Ectodermal cell (in vitro differentiated cells): ENCODE measurements around the gene QRICH1.

Source experiments
- H3K27ac ChIP-seq: 2 replicates; pipeline ENCODE4 v1.7.0; 2013; ENCODE audit warnings: mild to moderate bottlenecking, low read depth, low read length; ENCODE audit not compliant: insufficient read depth, poor library complexity, severe bottlenecking
- H3K27me3 ChIP-seq: 2 replicates; pipeline ENCODE4 v1.7.0; 2013; ENCODE audit warnings: mild to moderate bottlenecking, low read length; ENCODE audit not compliant: insufficient read depth, control insufficient read depth, poor library complexity, severe bottlenecking
- H3K36me3 ChIP-seq: one replicate; pipeline ENCODE4 v1.7.0; 2013; ENCODE audit warnings: low read length; ENCODE audit not compliant: control insufficient read depth, insufficient read depth
- H3K4me1 ChIP-seq: one replicate; pipeline ENCODE4 v1.7.0; 2013; ENCODE audit warnings: low read length; ENCODE audit not compliant: control insufficient read depth, insufficient read depth
- H3K4me3 ChIP-seq: 2 replicates; pipeline ENCODE4 v1.7.0; 2013; ENCODE audit warnings: low read depth, low read length, control low read depth; ENCODE audit not compliant: insufficient read depth
- H3K9me3 ChIP-seq: 2 replicates; pipeline ENCODE4 v1.7.0; 2013; ENCODE audit warnings: mild to moderate bottlenecking, low read length, moderate library complexity; ENCODE audit not compliant: control insufficient read depth
- WGBS, 2 experiments: methylation state at CpG; one replicate each; pipeline ENCODE4 v1.1.7; 2013; ENCODE audit warnings: missing lambda C conversion rate in 2 of 2; 5-methylcytosine and 5-hydroxymethylcytosine counted together

QRICH1 gene

GRCh38 chr3:48985831-48986376 lies 108.0 kb downstream of the QRICH1 start:
- Histone ChIP-seq H3K4me3 (no peak overlapping the region), H3K9me3 (no peaks in the 10 kb centered on the region), H3K36me3 (peaks cover 24% of the 10 kb centered on the region), H3K27ac (no peak overlapping the region), H3K4me1 (peaks cover 9% of the 10 kb centered on the region), H3K27me3 (no peaks in the 10 kb centered on the region)
- WGBS, 2 experiments: 97% methylated on average over 7 of the region's 7 CpGs

- Histone ChIP-seq H3K36me3 (peaks cover 33% of the 10 kb centered on the region), H3K27ac (no peak overlapping the region), H3K4me3 (no peak overlapping the region), H3K4me1 (peaks cover 8% of the 10 kb centered on the region), H3K9me3 (no peaks in the 10 kb centered on the region), H3K27me3 (no peaks in the 10 kb centered on the region)
Observed at GRCh38 chr3:48984663-48985062, 109.2 kb downstream of the QRICH1 start.

DNA sequence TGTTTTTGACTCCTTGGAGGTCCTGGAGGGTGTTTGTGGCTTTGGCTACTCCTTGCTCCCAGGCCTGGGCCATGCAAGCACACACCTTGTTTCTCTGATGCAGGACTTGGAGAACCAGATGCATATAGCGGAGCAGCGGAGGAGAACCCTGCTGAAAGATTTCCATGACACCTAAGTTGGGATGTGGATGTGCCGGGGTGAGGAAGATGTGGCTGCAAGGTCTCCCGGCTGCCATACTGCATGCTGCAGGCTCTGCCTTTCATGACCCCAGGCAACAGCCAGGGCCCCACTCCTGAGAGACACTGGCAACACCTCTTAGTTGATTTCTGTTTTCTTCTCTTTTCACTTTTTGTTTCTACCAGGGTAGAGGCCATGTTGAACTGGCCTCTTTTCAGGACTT lies 110.8 kb downstream of the QRICH1 start:
- H3K36me3 ChIP-seq: peaks cover 33% of the 10 kb centered on the region
- WGBS, 2 experiments: 95 to 98% methylated on average over 4 of the region's 4 CpGs
- H3K27me3 ChIP-seq: no peaks in the 10 kb centered on the region

DNA sequence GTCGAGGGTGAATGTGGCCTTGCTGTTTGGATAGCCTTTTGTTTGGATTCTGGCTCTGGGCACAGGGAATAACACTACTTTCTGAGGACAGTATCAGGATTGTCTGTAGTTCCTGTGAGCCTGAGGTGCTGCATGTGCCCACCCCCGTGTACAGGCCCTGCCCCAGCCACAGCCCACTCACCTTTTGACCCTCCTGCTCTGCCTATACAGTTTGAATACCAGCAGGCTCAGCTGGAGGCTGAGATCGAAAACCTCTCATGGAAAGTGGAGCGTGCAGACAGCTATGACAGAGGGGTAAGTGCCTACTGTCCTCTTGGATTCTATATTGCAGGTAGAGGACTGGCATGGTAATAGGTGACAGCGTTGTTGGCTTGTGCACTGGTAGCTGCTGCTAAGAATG lies 111.2 kb downstream of the QRICH1 start:
- Histone ChIP-seq H3K27me3 (no peaks in the 10 kb centered on the region), H3K9me3 (no peaks in the 10 kb centered on the region), H3K4me1 (no peaks in the 10 kb centered on the region), H3K4me3 (no peak overlapping the region), H3K36me3 (peaks cover 33% of the 10 kb centered on the region), H3K27ac (no peak overlapping the region)
- WGBS, 2 experiments: 94 to 95% methylated on average over 5 of the region's 5 CpGs

More for the DNA sequence above, 110.8 kb downstream of the QRICH1 start:
- Histone ChIP-seq H3K4me3 (no peak overlapping the region), H3K27ac (no peak overlapping the region), H3K9me3 (no peaks in the 10 kb centered on the region), H3K4me1 (no peaks in the 10 kb centered on the region)

DNA sequence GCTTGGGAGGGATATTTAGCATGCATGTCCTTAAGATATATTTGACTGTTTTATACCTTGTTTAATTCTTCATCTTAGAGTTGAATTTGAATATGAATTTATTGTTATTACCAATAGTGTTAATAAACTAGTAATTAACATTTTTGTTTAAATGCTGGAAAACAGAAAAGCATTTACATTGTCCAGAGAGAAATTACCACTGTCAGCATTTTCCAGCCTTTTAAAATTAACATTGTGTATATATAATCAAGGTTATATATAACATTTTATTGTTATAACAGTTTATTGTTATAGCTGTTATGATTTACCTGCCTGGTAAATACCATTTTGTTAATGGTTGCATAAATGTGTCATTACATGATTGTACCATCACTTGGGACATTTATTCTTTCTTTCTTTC lies 111.9 kb downstream of the QRICH1 start:
- peaks cover 33% of the 10 kb centered on the region for H3K36me3 ChIP-seq
- no peak overlapping the region for H3K4me3 ChIP-seq

GRCh38 chr3:48980295-48980694 lies 113.6 kb downstream of the QRICH1 start:
- H3K9me3 ChIP-seq: no peaks in the 10 kb centered on the region
- H3K27ac ChIP-seq: no peak overlapping the region
- no peaks in the 10 kb centered on the region for H3K27me3 ChIP-seq
- 96 to 97% methylated on average over 4 of the region's 4 CpGs for WGBS, 2 experiments
- H3K36me3 ChIP-seq: peaks cover 40% of the 10 kb centered on the region
- no peaks in the 10 kb centered on the region for H3K4me1 ChIP-seq
- H3K4me3 ChIP-seq: no peak overlapping the region

More for the DNA sequence above, 111.9 kb downstream of the QRICH1 start:
- Histone ChIP-seq H3K4me1 (no peaks in the 10 kb centered on the region), H3K9me3 (no peaks in the 10 kb centered on the region), H3K27ac (no peak overlapping the region), H3K27me3 (no peaks in the 10 kb centered on the region)
